ENCODE data around the gene APLN.

The APLN gene

DNA sequence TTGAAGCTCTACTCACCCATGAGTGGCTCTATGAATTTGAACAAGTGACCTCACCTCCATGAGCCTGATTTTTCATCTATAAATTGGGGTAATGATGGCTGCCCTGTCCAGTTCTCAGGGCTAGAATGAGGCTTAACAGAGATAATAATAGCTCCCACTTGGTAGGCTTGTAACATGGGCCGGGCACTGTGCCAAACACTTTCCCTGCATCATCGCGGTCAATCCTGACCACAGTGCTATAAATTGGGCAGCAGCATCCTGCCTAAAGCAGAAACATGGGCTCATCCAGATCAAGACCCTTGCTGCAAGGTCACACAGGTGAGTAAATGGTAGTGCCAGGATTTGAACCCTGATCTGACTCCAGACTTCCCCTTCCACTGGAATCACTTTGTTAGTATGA, 12.8 kb downstream of the APLN start:
- DNase-seq (ENCODE audit: low read depth in 1 of 2, low spot score in 1 of 2), result no peak

- DNase-seq (ENCODE audit: low read depth in 1 of 2, low spot score in 1 of 2), result no peak
Observed at GRCh38 chrX:129641469-129641868, 13.3 kb downstream of the APLN start.

GRCh38 chrX:129640737-129641136, 14.0 kb downstream of the APLN start:
- no peak for DNase-seq (ENCODE audit: low read depth in 1 of 2, low spot score in 1 of 2)

DNA sequence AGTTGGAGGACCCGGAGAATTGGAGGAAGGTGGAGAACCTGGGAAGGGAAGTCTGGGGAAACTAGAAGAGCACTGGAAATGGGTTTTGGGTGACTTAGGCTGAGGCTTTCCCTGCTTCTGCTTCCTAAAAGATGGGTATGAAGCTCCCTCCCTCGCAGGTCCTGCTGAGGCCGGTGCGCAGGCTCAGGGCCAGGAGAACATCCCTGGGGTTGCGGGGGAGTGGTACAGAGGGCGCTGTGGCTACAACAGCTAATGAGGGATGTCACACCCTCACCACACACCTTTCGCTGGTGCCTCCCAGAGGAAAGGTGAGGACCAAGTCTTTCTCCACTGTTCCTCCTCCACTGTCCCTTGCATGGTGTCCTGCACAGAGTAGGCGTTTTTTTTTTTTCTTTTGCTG, 15.8 kb downstream of the APLN start:
- DNase-seq (ENCODE audit: low read depth in 1 of 2, low spot score in 1 of 2), result no peak

DNA sequence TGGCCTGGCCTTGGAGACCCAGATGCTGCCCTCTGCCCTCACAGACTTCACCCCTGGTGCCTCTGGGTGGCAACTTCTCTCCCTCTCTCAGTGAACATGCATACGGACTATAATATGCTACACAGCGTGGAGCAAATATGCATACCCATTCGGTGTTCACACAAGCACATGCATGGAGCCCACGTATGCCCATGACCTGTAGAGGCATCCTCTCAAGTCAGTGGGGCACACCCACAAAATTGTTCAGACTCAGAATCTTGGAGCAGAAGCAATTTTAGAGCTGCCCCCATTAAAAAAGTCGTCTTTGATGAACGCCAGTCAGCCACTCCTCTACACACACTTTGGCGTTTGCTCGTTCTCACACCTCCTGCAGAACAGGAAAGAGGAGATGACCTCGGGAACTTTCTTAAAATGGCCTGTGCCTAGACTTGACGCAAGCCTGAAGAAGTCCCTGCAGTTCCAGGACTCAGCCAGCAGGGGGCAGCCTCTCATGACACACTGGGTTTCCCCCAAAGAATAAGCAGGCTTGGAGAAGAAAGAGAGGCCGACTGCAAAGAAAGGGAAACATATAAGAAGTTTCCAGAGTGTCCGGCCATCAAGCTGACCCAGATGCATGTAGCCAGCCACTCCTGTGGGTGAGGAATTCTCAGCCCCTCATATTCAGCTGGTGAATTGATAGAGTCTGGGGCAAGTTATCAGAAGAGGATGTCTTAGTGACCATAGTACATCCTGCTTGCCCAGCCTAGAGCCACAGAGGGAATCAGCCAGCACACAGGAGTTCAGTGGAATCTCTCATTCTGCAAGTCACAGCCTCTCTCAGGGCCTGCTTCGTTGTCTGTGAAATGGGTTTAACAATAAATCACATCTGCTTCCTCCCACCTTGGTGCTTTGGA, 17.3 kb downstream of the APLN start:
- peak; percentile 61 to 64 for DNase-seq (ENCODE audit: low read depth in 1 of 2, low spot score in 1 of 2)

DNA sequence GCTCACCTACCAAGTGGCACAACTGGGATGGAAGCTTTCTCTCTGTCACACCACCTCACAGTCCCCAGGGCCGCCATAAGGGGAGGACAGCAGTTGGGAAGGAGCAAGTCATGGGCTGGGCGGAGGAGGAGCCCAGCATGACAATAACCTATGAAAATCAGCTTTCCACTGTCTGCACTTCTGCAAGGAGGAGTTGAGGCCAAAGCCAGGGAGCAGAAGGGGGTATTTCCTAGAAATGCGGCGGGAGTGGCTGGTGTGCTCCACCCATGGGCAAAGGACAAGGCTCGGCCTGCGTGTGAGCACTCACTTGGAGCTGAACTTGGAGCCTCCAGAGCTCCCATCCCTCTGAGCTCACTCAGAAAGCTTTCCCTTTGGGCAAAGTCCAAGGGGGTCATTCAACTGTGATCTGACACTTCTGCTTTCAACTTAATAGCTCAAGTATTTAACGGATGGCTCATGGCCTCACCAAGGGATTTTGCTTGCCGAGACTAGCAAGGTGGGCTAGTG, 18.5 kb downstream of the APLN start:
- no peak for DNase-seq (ENCODE audit: low read depth in 1 of 2, low spot score in 1 of 2)

- DNase-seq (ENCODE audit: low read depth in 1 of 2, low spot score in 1 of 2), result no peak
Observed at GRCh38 chrX:129634541-129634940, 20.2 kb downstream of the APLN start.

DNA sequence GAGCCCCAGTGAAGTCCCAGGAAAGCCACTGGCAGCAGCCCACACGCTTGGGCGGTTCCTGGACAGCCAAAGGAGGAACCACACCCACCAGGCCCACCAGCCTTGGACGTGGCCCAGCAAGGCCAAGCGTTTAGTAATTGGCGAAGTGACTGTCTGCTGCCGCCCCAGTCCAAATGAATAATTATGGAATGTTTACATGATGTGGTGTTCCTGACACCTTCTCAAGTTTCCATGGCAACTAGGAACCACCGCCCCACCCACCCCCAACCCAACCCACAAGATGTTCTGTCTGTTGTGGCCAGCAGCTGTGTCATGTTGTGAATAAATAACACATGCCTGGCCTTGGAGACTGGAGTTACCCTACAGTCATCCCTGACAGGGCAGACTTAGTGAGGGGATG, 22.3 kb downstream of the APLN start:
- no peak for DNase-seq (ENCODE audit: low read depth in 1 of 2, low spot score in 1 of 2)

- DNase-seq (ENCODE audit: low read depth in 1 of 2, low spot score in 1 of 2), result no peak
Observed at GRCh38 chrX:129631849-129632248, 22.9 kb downstream of the APLN start.

GRCh38 chrX:129629837-129630236, 24.9 kb downstream of the APLN start:
- DNase-seq (ENCODE audit: low read depth in 1 of 2, low spot score in 1 of 2), result no peak

GRCh38 chrX:129626026-129626425, 28.7 kb downstream of the APLN start:
- DNase-seq (ENCODE audit: low read depth in 1 of 2, low spot score in 1 of 2), result no peak

DNA sequence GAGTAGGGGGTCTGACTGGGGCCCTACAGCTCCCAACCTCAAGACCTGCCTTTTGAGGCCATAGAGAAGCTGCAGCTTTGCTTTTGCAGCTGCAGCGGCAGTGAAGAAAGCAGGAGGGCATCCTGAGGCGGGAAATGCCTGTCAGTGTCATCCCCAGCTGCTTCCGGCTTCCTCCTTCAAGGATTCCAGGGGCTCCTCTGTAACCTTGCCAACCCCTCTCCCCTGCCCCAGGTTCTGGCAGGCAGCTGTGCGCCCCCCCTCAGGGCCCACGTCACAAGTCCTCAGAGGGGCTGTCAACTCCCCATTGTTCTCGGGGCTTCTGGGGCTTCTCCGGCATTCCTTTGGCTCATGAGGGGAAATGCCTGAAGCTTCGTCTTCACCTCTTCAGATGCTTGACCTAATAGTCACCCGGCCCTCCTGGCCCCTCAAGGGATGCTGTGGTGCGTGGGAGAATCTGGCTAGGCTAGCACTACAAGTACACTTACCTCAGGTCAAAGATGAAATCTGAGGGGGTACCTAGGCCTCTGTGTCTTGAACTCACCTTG, 31.9 kb downstream of the APLN start:
- no peak for DNase-seq (ENCODE audit: low read depth in 1 of 2, low spot score in 1 of 2)

DNA sequence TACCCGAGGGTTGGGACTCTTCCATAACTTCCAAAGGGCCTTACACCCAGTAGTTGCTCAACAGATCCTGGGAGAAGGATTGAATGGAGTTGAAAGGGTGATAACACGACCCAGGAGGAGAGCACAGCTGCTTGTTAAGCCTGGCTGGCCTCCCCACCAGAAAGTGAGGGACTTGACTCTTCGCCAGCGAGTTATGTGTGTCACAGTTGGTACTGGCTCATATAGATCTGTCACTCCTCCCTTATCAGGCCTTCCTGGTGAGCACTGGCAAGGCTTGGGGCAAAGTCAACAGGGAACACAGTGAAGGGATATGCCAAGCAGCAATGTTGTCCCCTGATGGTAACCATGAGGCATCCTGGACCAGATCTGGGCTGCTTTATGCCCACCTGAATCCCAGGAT, 35.8 kb downstream of the APLN start:
- DNase-seq (ENCODE audit: low read depth in 1 of 2, low spot score in 1 of 2), result no peak

- no peak for DNase-seq (ENCODE audit: low read depth in 1 of 2, low spot score in 1 of 2)
Observed at GRCh38 chrX:129617420-129617819, 37.3 kb downstream of the APLN start.

- DNase-seq (ENCODE audit: low read depth in 1 of 2, low spot score in 1 of 2), result no peak
Observed at GRCh38 chrX:129614481-129615255, 40.1 kb downstream of the APLN start.

DNA sequence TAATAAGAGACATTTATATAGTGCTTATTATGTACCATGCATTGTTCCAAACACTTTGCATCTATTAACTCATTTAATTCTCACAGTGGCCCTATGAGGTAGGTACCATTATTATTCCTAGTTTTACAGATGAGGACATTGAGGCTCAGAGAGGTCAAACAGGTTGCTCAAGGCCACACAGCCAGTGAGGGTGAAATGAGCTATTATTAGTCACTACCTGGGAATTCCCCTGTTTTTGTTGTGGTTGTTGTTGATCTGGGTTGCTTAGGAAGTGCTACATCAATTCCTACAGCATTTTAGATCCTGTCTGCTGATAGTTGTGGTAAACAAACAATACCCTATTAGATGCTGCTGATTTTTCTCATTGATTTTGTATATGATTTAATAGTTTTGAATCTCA, 41.2 kb downstream of the APLN start:
- DNase-seq (ENCODE audit: low read depth in 1 of 2, low spot score in 1 of 2), result no peak

DNA sequence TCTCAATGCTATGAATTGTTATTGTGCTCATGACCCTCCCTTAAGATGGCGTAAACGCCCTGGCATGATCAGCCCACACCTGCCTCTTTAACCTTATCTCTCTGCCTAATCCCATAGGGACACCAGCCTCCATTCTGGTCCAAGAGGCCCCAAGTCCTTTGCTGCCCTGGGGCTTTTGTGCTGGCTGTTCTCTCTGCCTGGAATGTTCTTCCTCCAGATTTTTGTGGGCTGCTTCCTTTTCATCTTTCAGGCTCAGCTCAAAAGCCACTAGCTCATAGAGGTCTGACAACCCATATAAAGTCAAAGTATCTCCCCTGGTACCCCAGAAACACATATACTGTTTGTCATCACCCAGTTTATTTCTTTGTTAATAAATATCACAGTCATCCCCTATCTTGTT, 42.4 kb downstream of the APLN start:
- DNase-seq (ENCODE audit: low read depth in 1 of 2, low spot score in 1 of 2), result no peak

DNA sequence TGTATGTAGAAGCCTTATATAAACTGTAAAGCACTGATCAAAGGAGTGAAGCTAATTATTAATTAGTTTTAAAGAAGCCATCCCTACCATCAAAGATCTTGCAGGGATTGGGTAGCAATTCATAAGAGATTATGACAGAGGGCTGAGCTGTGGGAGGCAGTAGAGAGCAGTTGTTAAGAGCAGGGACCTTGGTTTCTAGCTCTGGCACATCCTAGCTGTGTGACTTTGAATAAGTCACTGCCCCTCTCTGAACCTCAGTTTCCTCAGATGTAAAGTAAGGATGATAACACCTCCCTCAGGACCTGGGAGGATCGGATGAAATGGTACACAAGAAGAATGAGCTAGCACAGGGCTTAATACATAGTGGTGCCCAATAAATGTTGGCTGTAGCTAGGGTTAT, 45.4 kb downstream of the APLN start:
- DNase-seq (ENCODE audit: low read depth in 1 of 2, low spot score in 1 of 2), result no peak

GRCh38 chrX:129608496-129608895, 46.3 kb downstream of the APLN start:
- no peak for DNase-seq (ENCODE audit: low read depth in 1 of 2, low spot score in 1 of 2)

GRCh38 chrX:129606918-129607317, 47.8 kb downstream of the APLN start:
- peak; percentile 22 for DNase-seq (ENCODE audit: low read depth in 1 of 2, low spot score in 1 of 2)

DNA sequence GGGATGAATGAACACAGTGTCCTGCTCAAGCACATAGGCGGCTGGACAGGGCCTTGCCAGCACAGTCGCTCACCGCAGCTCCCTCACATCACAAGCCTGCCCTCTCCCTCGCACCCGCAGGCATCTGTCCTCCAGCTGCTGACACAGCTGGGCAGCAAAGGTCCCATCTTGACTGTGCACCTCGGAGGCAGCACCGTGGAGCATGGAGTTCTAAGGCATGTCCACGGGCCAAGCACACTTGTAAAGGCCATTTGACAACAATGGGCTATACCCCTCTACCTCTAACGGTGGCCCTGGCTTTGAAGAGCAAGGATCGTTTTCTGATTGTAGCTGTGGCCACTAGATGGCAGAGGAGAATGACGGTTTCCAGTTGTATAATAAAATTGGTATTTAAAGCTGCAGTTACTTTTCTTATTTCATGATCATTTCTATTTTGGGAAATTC, 53.8 kb downstream of the APLN start:
- DNase-seq (ENCODE audit: low read depth in 1 of 2, low spot score in 1 of 2), result no peak

DNA sequence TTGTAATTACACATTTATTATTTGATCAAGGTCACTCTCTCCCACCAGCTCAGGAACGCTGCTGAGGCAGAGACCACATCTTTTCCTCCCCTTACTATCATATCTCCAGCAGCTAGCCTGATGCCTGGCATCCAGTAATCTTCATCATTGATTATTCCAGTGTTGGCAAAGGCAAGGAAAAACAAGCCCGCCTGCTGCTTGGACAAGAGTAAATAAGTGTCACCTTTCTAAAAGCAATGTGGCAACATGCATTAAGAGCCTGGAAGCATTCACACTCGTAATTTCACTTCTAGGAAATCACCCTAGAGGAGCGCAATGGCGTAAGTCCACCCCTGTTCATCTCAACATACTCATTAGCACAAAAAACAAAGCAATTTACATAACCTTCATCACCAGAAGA, 54.8 kb downstream of the APLN start:
- no peak for DNase-seq (ENCODE audit: low read depth in 1 of 2, low spot score in 1 of 2)

All from activated T-helper 1 cell treated with anti-CD3 and anti-CD28 coated beads, Interleukin-2, amount 50 U/mL, for 16 hours (primary cell).